A673 (cell line): ENCODE measurements around the gene LARGE1. TPM values are rescaled to one million over a fixed set of nuclear protein-coding genes. Genes with fewer than 3 reads are reported as not detected.
"Not testable (repeated sequence)": the region's sequence is repeated elsewhere in the genome, so short reads cannot be mapped to it uniquely, and the experiment has no call there.

Source experiments
- BruUV-seq: library from RNA; stranded (reverse); fragments of 400-500 nt; replicated peaks from 2 replicates; lab custom pipeline; 2021; lab: Mats Ljungman, UMichigan
- CTCF ChIA-PET: fragments of 300-600 bp; sonication (Branson Sonifier 250); formaldehyde crosslinking; loops from one replicate; lab custom pipeline; 2022; ENCODE audit warnings: antibody characterized with exemption; lab: Charles Lee
- POLR2A ChIA-PET: fragments of 300-600 bp; sonication (Branson Sonifier 250); formaldehyde crosslinking; loops from one replicate; lab custom pipeline; 2022; ENCODE audit warnings: antibody characterized with exemption; ENCODE audit not compliant: low non-redundant PET; lab: Charles Lee
- DNase-seq: peaks from one replicate; pipeline ENCODE4 v3.0.0-alpha.2; 2015; ENCODE audit warnings: low spot score
- H3K27ac ChIP-seq: fragments of 200-600 bp; sonication (generic); 2 replicates; pipeline ENCODE4 v1.5.1; 2016; ENCODE audit warnings: mixed run types, low read depth, mild to moderate bottlenecking, mixed read lengths, antibody characterized with exemption, low read length; ENCODE audit not compliant: poor library complexity, severe bottlenecking
- H3K27me3 ChIP-seq: fragments of 200-600 bp; sonication (generic); replicated peaks from 2 replicates; pipeline ENCODE4 v1.6.1; 2017; ENCODE audit warnings: mixed run types, low read depth, mild to moderate bottlenecking, mixed read lengths, antibody characterized with exemption, low read length; ENCODE audit not compliant: insufficient read depth, poor library complexity
- H3K36me3 ChIP-seq: fragments of 200-600 bp; sonication (generic); 2 replicates; pipeline ENCODE4 v1.6.1; 2016; ENCODE audit warnings: mixed run types, mild to moderate bottlenecking, mixed read lengths, antibody characterized with exemption, low read length; ENCODE audit not compliant: insufficient read depth, poor library complexity, severe bottlenecking
- H3K4me1 ChIP-seq: fragments of 200-600 bp; sonication (generic); 2 replicates; pipeline ENCODE4 v1.6.1; 2017; ENCODE audit warnings: mixed run types, mild to moderate bottlenecking, mixed read lengths, antibody characterized with exemption, low read length; ENCODE audit not compliant: insufficient read depth, poor library complexity, severe bottlenecking
- H3K4me3 ChIP-seq: fragments of 200-600 bp; sonication (generic); 2 replicates; pipeline ENCODE4 v1.5.1; 2016; ENCODE audit warnings: low read depth, mixed run types, mild to moderate bottlenecking, mixed read lengths, low read length; ENCODE audit not compliant: poor library complexity, severe bottlenecking
- H3K9me3 ChIP-seq: fragments of 200-600 bp; sonication (generic); 2 replicates; pipeline ENCODE4 v1.6.1; 2016; ENCODE audit warnings: mixed run types, low read depth, mild to moderate bottlenecking, mixed read lengths, antibody characterized with exemption, low read length; ENCODE audit not compliant: poor library complexity, severe bottlenecking
- EZH2 ChIP-seq: fragments of 200-600 bp; sonication (generic); IDR thresholded peaks from 2 replicates; pipeline ENCODE4 v1.6.1; 2017; ENCODE audit warnings: borderline replicate concordance, low read depth, mild to moderate bottlenecking, mixed read lengths, antibody characterized with exemption, low read length; ENCODE audit not compliant: poor library complexity, severe bottlenecking
- intact Hi-C: fragments of 100-400 bp; cut with micrococcal nuclease; formaldehyde crosslinking; loops from one replicate; pipeline ENCODE4 v1.10.0; 2022; ENCODE audit not compliant: unreplicated experiment
- total RNA-seq: library from RNA; stranded (reverse); gene quantifications from 2 replicates; pipeline ENCODE4 v1.2.3, GENCODE V29; 2021
- TF ChIP-seq, protein P1 (sequence below): fragments of 300-800, 200-600 bp; sonication (generic); conservative IDR thresholded peaks from 2 replicates; pipeline ENCODE4 v1.5.1; 2017; ENCODE audit warnings: low read depth, mild to moderate bottlenecking, antibody characterized with exemption, low read length, moderate library complexity, mixed read lengths

Gene LARGE1
- total RNA-seq, 1 experiment from 2014 or later = not detected

DNA sequence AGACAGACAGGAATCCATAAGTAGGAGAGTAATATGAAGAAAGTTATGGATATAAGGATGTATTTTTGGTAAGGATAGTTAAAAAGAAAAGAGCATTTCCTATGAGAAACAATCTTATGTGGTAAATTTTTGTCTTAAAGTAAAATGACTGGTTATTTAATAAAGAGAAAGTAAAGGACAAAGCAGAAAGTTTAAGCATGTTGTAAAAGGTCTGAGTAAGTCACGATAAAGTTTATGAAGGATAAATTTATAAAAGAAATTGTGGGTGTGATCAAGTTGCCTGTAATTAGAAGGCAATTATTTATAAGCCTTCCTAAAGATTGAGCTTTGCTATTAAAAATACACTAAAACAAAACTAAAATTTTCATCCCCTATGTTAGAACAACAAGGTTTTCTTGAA lies 547.4 kb downstream of the LARGE1 start:
- intact Hi-C loops = no loop called here
- no peak overlapping the region for H3K27ac ChIP-seq
- ChIA-PET CTCF (no interaction called here), POLR2A (no interaction called here)
- H3K27me3 ChIP-seq = no peaks in the 10 kb centered on the region
- no peak overlapping the region for H3K4me3 ChIP-seq
- BruUV-seq = no TSS peak
- H3K36me3 ChIP-seq = no peaks in the 10 kb centered on the region
- peaks cover 14% of the 10 kb centered on the region for H3K9me3 ChIP-seq
- TF ChIP-seq, protein P1, sequence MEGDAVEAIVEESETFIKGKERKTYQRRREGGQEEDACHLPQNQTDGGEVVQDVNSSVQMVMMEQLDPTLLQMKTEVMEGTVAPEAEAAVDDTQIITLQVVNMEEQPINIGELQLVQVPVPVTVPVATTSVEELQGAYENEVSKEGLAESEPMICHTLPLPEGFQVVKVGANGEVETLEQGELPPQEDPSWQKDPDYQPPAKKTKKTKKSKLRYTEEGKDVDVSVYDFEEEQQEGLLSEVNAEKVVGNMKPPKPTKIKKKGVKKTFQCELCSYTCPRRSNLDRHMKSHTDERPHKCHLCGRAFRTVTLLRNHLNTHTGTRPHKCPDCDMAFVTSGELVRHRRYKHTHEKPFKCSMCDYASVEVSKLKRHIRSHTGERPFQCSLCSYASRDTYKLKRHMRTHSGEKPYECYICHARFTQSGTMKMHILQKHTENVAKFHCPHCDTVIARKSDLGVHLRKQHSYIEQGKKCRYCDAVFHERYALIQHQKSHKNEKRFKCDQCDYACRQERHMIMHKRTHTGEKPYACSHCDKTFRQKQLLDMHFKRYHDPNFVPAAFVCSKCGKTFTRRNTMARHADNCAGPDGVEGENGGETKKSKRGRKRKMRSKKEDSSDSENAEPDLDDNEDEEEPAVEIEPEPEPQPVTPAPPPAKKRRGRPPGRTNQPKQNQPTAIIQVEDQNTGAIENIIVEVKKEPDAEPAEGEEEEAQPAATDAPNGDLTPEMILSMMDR = no peak
- no peak for TF ChIP-seq EZH2
- no peaks in the 10 kb centered on the region for H3K4me1 ChIP-seq
- DNase-seq = no peak

DNA sequence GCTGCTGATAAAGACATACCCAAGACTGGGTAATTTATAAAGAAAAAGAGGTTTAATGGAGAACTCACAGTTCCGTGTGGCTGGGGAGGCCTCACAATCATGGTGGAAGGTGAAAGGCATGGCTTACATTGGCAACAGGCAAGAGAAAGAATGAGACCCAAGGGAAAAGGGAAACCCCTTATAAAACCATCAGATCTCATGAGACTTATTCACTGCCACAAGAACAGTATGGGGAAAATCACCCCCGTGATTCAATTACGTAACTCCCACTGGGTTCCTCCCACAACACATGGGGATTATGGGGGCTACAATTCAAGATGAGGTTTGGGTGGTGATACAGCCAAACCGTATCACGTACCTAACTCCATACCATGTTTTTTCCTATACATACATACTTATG lies 557.0 kb downstream of the LARGE1 start:
- peaks cover 14% of the 10 kb centered on the region for H3K9me3 ChIP-seq
- H3K4me1 ChIP-seq, H3K4me3 ChIP-seq, DNase-seq, BruUV-seq, POLR2A ChIA-PET, intact Hi-C loops, H3K36me3 ChIP-seq, H3K27ac ChIP-seq, CTCF ChIA-PET, H3K27me3 ChIP-seq: not testable (repeated sequence)

DNA sequence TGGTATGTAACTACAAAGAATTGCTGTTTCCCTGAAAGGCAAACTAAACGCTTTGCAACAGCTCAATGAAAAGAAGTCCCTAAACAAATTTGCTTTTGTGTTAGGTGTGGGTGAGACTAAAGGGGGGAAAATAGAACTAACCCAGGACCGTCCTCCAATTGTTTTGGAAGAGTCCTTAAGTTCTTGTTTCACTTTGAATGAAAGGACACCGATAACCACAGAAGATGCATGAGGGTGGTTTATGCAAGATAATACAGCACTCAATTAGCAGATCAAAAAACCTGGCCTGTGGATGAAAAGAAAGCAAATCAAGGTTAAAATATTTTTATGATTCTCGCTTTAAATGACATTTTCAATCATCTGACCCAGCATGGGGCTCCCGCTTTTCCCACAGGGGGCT lies 557.6 kb downstream of the LARGE1 start:
- intact Hi-C loops = no loop called here
- ChIA-PET CTCF (no interaction called here), POLR2A (no interaction called here)
- TF ChIP-seq, protein P1 = no peak
- TF ChIP-seq EZH2 = no peak
- H3K27me3 ChIP-seq = no peaks in the 10 kb centered on the region
- no peak overlapping the region for H3K4me3 ChIP-seq
- no peaks in the 10 kb centered on the region for H3K36me3 ChIP-seq
- no peaks in the 10 kb centered on the region for H3K4me1 ChIP-seq
- no TSS peak for BruUV-seq
- peaks cover 14% of the 10 kb centered on the region for H3K9me3 ChIP-seq
- DNase-seq = no peak
- no peak overlapping the region for H3K27ac ChIP-seq

DNA sequence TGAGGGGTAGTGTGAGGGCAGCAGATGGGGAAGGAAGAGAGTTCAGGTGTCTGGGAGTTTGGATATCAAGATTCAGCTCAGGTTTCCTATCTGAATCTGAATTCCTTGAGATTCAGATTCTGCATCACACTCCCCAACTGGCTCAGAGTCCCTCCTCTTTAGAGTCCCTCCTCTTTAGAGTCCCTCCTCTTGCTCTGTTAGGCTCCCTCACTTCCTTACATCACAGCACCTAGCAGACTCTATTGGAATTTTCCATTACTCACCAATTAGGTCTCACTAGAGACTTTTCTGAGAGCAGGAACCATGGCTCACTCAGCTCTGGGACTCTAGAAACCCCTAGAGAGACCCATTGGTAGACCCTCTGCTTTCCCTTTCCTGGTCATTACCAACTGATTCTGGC lies 558.7 kb downstream of the LARGE1 start:
- H3K4me1 ChIP-seq = no peaks in the 10 kb centered on the region

More for the DNA sequence above, 558.7 kb downstream of the LARGE1 start:
- TF ChIP-seq, protein P1 = no peak
- TF ChIP-seq EZH2 = no peak
- Histone ChIP-seq H3K27me3 (no peaks in the 10 kb centered on the region), H3K4me3 (no peak overlapping the region), H3K27ac (no peak overlapping the region), H3K9me3 (peaks cover 14% of the 10 kb centered on the region), H3K36me3 (no peaks in the 10 kb centered on the region)
- intact Hi-C loops = no loop called here
- ChIA-PET CTCF (no interaction called here), POLR2A (no interaction called here)
- no TSS peak for BruUV-seq
- no peak for DNase-seq
